Measurements from ENCODE around the gene MRPL4.
A peak's percentile ranks its signal among the peaks of the same experiment; 100 is the strongest.

Gene MRPL4

GRCh38 chr19:10290357-10290875, 38.4 kb downstream of the MRPL4 start:
- peak; percentile 9 for DNase-seq

- peak; percentile 23 for DNase-seq
Observed at GRCh38 chr19:10290876-10291553, 39.0 kb downstream of the MRPL4 start.

GRCh38 chr19:10291554-10292205, 39.7 kb downstream of the MRPL4 start:
- DNase-seq: no peak

GRCh38 chr19:10292206-10292788, 40.3 kb downstream of the MRPL4 start:
- DNase-seq: peak; percentile 44

- DNase-seq: no peak
Observed at GRCh38 chr19:10292789-10293636, 41.0 kb downstream of the MRPL4 start.

GRCh38 chr19:10293637-10294367, 41.8 kb downstream of the MRPL4 start:
- no peak for DNase-seq

GRCh38 chr19:10294368-10294697, 42.3 kb downstream of the MRPL4 start:
- DNase-seq: no peak

- DNase-seq: peak; percentile 55
Observed at GRCh38 chr19:10295305-10295846, 43.4 kb downstream of the MRPL4 start.

GRCh38 chr19:10295847-10296591, 44.0 kb downstream of the MRPL4 start:
- no peak for DNase-seq

GRCh38 chr19:10299545-10300458, 47.8 kb downstream of the MRPL4 start:
- DNase-seq: no peak

GRCh38 chr19:10305139-10305806, 53.3 kb downstream of the MRPL4 start:
- no peak for DNase-seq

GRCh38 chr19:10306327-10306726, 54.3 kb downstream of the MRPL4 start:
- DNase-seq: no peak

- DNase-seq: no peak
Observed at GRCh38 chr19:10309423-10309822, 57.4 kb downstream of the MRPL4 start, which contains the start of gene ZGLP1. Gene ZGLP1, minus strand, starts transcription at chr19:10309815.

Data from effector CD4-positive, alpha-beta T cell (primary cell).